ENCODE measurements around the gene ESPNL.

The ESPNL gene

DNA sequence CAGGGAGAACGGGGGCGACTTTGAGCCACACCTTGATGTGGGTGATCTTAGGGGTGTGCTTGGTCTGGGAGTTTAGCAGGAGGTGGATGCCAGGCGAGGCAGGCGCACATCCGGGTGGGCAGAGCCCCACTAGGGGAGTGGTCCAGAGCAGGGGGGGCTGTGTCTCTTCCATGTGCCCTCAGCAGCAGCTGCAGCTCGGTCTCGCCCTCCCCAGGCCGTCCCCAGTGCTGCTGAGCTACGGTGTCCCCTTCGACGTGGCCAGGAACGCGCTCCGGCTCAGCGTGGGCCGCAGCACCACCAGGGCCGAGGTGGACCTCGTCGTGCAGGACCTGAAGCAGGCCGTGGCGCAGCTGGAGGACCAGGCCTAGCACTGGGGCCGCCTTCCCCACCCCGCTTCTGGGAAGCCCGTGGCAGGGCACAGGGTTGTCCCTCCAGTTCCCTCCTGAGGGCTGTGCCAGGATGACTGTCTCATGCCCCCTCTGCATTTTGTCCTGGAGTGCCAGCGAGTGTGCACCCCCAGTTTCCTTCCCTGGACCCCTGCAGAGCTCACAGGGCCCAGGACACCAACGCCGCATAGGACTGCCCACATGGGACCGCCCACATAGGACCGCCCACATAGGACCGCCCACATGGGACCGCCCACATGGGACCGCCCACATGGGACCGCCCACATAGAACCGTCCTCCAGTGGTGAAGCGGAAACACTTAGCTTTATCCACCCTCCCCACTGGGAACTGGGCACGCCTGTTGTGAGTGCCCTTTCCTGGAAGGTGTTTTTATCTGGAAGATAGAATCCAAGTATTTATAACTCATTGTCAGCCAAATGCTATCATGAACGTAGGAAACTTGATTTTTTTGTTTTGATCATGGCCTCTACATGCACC, 1.9 kb upstream of the ESPNL start:
- no peak for DNase-seq (ENCODE audit: low spot score)

DNA sequence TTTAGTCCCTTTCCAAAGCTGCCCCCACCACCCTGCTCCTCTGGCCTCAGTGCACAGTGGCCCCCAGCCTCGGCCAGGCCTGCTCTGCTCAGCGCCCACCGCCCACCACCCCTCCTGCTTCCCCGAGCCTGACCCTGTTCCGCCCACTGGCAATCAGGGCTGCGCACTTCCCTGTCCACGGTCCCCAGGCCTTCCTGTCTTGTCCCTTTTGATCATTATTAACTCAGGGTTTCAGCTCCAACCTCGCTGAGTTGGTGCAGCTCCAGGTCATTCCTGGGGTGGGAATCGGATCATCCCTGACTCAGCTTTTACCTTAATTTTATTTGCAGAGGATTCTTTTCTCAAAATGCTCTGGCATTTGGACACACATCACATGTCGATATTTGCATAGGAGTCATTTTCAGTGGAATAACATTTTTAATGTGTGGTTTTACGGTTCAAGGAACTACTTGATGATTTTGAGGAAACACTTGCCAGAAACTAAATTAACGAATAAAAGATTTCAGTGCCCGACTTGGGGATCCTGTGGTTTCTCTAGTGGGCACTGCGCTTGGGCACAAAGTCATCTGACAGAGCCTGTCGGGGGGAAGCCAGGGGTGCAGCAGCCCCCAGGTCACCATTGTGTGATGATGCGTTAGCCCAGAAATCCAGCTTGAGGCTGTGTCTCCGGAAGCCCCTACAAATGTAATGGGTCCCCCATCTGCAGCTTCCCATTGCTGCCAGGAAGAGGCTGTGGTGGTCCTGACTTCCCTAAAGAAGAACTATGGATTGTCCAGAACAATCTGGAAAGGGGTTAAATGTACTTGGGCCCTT, 1.0 kb upstream of the ESPNL start:
- DNase-seq (ENCODE audit: low spot score), result no peak

DNA sequence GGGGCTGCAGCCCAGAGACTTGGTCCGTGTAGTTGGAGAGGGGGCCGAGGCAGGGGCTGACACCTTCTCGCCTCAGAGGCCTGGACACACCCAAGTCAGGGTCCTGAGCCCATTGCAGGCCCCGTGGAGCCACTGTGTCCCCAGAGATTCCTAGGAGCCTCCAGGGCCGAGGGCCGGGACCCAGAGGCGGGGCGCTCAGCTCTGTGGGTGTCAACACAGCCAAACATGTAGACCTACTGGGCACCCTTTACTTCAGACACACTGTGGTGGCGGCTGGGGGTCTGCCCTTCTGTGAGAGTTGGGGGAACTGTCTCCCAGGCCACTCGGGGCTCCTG, 459 bp upstream of the ESPNL start:
- no peak for DNase-seq (ENCODE audit: low spot score)

GRCh38 chr2:238100821-238101771, 956 bp downstream of the ESPNL start:
- no peak for DNase-seq (ENCODE audit: low spot score)

GRCh38 chr2:238101891-238102841, 2.0 kb downstream of the ESPNL start:
- no peak for DNase-seq (ENCODE audit: low spot score)

GRCh38 chr2:238102865-238103264, 2.7 kb downstream of the ESPNL start:
- no peak for DNase-seq (ENCODE audit: low spot score)

- no peak for DNase-seq (ENCODE audit: low spot score)
These were observed 3.5 kb downstream of the ESPNL start for GRCh38 chr2:238103465-238104225.

DNA sequence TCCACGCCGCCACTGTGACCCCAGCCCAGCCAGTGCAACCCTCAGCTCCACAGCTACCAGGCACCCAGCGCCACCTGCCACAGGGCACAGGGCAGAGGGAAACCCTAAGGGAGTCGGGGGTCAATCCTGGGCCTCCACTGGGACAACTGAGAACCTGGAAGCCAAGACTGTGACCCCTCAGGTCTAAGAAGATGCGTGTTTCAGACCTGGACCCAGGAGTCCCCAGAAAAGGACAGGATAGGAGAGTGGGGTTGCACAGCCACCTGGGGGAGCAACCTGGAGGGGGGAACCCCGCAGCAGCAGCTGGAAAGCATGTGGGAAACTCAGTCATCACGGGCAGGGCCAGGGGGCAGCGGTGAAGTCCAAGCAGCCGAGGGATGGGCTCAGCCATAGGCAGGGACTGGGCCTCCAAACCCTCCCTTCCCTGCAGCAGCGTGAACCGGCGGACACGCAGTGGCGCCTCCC, 4.1 kb downstream of the ESPNL start:
- no peak for DNase-seq (ENCODE audit: low spot score)

DNA sequence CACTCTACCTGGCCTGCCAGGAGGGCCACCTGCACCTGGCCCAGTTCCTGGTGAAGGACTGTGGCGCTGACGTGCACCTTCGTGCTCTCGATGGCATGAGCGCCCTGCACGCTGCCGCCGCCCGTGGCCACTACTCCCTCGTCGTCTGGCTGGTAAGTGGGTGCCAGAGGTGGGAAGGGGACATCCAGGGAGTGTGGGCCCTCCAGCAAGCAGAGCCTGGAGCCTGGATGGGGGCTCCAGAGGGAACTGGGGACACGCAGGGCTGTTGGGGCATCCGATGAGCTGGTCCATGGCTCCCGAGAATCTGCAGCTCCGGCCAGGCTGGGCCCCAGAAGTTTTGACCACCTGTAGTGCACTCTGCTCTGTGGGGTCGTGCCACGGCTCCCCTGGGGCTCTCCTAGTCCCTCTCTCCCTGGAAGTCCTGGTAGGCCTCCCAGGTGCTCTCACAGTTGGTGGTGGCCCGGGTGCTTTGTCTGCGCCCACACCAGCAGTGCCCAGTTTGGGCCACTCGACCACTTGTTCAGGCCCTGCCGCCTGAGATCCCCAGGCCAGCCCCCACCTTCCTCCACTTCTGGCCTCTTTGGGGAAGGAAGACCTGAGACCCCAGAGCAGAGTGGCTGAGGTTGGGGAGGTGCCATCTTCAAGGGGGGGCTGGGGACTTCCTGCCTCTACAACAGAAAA, 4.7 kb downstream of the ESPNL start:
- DNase-seq (ENCODE audit: low spot score), result no peak

DNA sequence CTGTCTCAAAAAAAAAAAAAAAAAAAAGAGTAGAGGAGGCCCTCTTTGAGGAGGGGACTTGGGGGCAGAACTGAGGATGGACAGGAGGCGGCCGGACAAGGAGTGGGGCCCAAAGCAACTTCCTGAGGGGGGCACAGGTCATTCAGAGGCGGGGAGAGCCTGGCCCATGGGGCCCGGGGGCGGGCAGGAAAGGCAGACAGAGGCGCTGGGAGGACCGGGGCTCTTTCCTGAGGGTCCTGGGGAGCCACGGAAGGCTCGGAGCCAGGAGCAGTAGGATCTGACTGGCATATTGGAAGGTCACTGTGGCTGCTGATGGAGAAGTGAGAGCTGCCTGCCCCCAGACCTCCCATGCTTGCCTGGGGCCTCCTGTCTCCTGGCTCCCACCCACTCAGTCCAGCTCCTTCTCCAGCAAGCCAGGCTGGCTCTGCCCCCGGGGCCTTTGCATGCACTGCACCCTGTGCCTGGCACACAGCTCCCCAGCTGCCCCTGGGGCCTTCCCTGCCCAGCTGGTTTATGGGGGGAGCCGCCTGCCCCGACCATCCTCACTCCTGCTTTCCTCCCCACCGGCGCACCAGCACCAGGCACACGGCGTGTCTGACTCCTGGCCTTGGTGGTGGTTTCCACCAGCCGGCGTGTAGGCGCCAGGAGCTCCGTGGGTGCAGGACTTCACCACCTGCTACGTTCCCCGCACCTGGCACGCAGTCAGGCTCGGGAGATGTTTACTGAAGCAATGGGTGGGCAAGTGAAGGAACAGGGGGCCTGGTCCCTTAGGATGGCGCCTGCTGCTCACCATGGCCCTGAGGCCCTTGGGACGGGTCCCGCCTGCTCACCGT, 5.6 kb downstream of the ESPNL start:
- no peak for DNase-seq (ENCODE audit: low spot score)

DNA sequence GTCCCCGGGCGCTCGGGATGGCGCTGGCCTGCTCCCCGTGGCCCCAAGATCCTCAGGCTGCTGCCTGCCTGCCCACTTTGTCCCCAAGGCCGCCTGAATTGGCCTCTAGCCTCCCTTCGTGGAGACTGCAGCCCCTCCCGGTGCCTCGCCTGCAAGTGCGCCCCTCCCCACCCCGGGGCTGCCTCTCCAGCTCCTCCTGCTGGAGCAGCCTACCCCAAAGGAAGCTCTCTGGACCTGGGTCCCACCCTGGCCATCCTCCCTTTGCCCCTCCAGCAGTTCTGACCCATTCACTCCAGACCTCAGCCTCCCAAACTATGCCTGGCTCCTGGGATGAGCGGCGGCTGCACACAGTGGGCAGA, 6.2 kb downstream of the ESPNL start:
- no peak for DNase-seq (ENCODE audit: low spot score)

GRCh38 chr2:238106698-238107524, 6.8 kb downstream of the ESPNL start:
- DNase-seq (ENCODE audit: low spot score), result no peak

- no peak for DNase-seq (ENCODE audit: low spot score)
These were observed 7.6 kb downstream of the ESPNL start for GRCh38 chr2:238107525-238108422.

GRCh38 chr2:238108423-238109183, 8.5 kb downstream of the ESPNL start:
- DNase-seq (ENCODE audit: low spot score), result no peak

DNA sequence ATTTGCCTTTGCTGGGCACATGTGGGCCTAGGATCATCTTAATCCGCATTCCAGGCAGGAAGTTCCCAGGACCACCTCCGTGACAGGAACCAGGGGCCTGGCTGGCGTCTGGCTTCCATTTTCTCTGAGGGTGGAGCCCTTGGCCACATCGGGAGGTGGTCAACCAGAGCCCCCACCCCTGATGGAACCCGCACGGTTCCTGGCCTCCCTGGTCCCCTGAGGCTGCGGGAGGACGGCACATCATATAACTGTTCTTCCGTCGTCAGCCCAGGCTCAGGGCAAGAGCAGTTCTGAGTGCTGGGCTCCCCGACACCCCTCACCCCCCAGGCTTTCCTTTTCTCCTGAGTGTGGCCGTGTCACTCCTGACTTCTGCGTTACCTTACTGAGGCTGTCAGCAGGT, 13.5 kb downstream of the ESPNL start:
- DNase-seq (ENCODE audit: low spot score), result no peak

DNA sequence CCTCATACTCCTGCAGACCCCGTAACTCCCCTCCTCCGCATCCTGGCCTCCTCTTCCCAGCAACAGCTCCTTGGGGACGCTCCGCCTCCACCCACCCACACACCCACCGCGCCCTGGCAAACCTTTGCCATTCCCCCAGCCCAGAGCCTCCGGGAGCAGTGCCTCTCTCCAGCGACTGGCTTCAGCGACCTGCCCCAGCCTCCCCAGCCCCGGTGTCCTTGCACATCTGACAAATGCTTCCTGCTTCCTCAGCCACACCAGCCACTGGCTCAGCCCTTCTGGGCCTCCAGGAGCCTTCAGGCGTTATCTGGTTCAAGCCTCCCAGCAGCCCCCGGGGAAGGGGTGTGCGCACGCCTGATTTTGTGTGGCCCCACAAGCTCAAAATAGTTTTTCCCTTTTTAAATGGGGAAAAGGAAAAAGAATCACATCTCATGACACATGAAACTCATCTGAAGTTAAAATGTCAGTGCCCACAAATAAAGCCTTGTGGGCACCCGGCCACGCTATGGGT, 14.2 kb downstream of the ESPNL start:
- DNase-seq (ENCODE audit: low spot score), result no peak
